ENCODE measurements around the gene GGCX.

GGCX gene

DNA sequence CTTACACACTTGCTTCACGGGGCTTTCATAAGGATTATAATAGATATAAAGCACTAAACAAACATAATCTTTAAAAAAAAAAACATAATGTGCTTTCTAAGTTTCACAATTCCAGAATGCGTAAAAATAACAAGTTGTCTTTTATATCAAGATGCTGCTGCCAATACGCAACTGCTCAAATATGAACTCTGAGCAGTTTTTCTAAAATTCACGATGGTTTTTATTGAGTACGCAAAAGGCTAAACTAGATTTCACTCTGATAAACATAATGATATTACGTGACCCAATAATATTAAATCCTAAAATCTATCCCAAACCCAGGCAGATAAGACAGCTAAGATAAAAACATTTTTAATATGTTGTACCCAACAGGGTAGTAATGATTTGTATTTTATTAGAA is 47.0 kb downstream of the GGCX start:
- DNase-seq (ENCODE audit: low read depth), result no peak
- no peak overlapping the region for H3K4me3 ChIP-seq (ENCODE audit: low read depth, low read length)
- TF ChIP-seq, protein P1, sequence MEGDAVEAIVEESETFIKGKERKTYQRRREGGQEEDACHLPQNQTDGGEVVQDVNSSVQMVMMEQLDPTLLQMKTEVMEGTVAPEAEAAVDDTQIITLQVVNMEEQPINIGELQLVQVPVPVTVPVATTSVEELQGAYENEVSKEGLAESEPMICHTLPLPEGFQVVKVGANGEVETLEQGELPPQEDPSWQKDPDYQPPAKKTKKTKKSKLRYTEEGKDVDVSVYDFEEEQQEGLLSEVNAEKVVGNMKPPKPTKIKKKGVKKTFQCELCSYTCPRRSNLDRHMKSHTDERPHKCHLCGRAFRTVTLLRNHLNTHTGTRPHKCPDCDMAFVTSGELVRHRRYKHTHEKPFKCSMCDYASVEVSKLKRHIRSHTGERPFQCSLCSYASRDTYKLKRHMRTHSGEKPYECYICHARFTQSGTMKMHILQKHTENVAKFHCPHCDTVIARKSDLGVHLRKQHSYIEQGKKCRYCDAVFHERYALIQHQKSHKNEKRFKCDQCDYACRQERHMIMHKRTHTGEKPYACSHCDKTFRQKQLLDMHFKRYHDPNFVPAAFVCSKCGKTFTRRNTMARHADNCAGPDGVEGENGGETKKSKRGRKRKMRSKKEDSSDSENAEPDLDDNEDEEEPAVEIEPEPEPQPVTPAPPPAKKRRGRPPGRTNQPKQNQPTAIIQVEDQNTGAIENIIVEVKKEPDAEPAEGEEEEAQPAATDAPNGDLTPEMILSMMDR (IDR thresholded peaks at IDR 0.05; ENCODE audit: control insufficient read depth, extremely low read depth, insufficient read depth), result no peak

DNA sequence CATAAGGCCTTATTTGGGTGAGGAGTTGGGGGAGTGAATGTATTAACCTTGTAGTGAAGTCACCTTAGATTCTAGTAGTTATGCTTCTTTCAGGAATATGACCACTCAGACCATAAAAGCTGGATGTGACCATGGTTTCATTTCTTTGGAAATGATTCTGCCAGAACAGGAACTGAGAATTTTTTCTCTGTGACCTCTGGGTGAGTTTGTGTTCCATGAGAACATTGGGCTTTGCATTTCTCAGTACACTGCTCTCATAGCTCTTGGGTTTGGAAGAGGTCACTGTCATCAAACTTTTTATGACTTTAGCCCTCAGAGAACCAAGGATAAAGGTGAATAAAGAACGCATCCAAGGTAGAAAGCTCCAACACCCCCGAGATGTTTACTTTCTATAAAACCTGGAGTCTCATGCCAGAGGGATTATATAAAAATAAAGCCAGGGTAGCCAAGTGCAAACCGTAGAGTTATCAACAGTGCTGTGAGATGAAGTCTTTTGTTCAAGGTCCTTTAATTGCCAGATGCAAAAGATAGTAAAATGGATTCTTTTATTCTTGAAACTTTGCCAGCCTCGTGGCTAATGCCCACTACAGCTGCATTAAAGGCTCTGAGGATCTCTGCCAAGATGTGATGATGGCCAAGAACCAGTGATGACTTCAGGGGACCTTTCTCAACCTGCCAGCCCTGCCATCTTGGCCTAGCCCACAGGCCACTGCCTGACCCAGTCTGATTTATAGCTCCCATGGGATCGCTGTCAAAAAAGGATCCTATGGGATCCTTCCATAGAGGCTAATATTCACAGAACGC is 50.1 kb downstream of the GGCX start:
- TF ChIP-seq, protein P1 (IDR thresholded peaks at IDR 0.05; ENCODE audit: control insufficient read depth, extremely low read depth, insufficient read depth), result no peak
- peak; percentile 92 for DNase-seq (ENCODE audit: low read depth)
- no peak overlapping the region for H3K4me3 ChIP-seq (ENCODE audit: low read depth, low read length)

DNA sequence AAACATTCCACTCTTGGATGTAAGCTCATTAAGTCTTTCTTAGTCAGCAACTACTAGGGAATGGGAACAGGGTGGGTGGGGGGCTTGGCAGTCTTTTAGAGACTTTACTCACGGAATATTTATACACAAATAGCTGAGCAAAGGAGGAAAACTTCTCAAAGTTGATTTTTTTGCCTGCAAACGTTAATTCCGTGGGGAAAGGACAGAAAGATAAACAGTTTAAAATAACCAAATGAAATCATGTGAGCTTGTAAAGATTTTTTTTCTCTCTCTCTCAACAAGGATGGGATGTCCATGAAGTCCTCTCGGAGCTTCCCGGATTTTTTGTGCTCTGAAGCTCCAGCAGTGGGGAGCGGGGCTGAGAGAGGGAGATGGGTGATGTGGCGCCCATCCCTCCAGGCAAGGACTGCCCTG is 54.5 kb downstream of the GGCX start:
- DNase-seq (ENCODE audit: low read depth), result no peak
- H3K4me3 ChIP-seq (ENCODE audit: low read depth, low read length), result no peak overlapping the region

DNA sequence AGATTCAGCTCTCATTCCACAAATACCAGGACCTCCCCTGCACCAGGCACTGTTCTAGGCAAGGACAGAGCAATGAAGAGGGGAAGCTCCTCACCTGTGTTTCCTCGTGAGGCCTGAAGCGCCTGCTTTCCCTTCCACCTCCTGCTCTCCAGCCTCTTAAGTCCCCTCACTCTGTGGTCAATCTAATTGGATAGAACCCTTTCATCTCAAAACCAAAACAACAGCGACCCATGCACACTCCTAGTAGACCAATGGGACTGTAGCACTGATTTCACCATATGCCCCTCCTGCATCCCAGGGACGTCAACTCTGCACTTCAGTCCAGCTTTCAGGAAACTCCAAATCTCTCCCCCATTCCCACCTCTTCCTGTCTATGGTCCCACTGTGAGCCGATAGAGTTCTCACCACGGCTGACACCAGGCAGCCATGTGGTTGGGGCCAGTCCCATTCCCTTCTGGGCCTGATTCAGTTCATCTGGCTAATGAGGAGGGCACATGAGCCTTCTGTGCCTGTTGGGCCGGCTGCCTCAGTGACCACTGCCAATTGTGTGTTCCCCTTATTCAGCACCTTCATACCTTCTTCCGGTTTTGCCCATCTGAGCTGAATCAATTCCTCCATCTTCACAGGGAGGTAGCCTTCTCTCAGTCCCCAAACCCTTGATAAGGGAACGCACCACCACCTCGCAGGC is 55.6 kb downstream of the GGCX start:
- no peak for DNase-seq (ENCODE audit: low read depth)
- TF ChIP-seq, protein P1 (IDR thresholded peaks at IDR 0.05; ENCODE audit: control insufficient read depth, extremely low read depth, insufficient read depth), result no peak
- no peak overlapping the region for H3K4me3 ChIP-seq (ENCODE audit: low read depth, low read length)

More for the DNA sequence above, 54.5 kb downstream of the GGCX start:
- TF ChIP-seq, protein P1 (IDR thresholded peaks at IDR 0.05; ENCODE audit: control insufficient read depth, extremely low read depth, insufficient read depth), result no peak

DNA sequence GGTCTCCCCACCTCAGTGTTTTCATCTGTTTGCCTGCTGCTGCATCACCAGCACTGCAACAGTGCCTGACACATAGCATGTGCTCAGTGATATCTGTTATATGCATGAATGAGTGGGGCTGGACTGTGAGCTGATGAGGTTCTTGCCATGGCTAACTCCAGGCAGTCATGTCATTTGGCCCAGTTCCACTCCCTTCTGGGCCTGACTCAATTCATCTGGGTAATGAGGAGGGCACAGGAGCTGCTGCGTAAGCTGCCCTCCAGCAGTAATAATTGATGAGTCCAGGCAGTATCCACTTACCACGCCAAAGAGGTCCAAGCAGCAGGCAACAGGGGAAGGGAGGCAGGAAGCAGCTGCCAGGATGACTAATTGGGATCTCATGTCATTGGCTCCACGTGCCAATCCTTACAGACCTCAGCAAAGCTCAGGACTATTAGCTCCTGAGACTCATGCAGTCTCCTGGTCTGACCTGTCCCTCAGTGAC is 56.5 kb downstream of the GGCX start:
- no peak for DNase-seq (ENCODE audit: low read depth)
- H3K4me3 ChIP-seq (ENCODE audit: low read depth, low read length), result no peak overlapping the region
- TF ChIP-seq, protein P1 (IDR thresholded peaks at IDR 0.05; ENCODE audit: control insufficient read depth, extremely low read depth, insufficient read depth), result no peak

DNA sequence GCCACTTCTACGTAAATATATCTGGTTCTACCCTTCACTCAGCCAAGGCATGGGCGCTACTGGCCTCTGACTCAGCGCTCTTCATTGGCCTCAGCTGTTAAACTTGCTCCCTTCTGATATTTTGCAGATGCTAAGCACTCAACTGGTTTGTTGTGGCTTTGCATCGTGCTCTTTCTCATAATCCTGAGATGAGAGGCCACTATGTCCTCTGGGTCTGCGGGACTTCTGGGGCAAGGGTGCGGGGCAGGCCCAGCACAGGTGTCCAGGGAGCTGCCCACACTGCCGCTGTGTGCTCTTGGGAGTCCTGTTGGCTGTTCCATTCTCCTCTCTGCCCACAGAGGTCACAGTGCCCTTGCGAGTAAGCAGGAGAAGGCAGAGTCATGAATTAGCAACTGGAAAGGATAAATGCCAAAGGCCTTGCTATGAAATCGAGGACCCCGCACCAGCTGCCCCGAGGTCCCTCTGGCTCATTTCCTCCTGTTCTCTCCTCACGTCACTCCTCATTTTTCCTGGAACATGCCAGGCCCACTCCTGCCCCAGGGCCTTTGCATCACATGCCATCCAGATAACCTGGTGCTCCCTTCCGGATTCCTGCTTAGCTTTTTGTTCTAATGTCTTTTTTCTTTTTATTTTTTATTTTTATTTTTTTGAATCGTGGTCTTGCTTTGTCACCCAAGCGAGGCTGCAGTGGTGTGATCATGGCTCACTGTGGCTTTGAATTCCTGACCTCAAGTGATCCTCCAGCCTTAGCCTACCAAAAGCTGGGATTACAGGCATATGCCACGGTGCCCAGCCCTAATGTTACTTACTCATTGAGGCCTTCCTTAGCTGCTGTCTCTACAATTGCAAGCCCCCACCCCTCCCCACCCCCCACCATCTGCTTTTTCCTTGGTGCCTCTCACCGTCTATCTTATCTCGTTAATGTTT is 57.2 kb downstream of the GGCX start:
- TF ChIP-seq, protein P1 (IDR thresholded peaks at IDR 0.05; ENCODE audit: control insufficient read depth, extremely low read depth, insufficient read depth), result no peak
- DNase-seq (ENCODE audit: low read depth), result no peak

More for the DNA sequence above, 57.2 kb downstream of the GGCX start:
- no peak overlapping the region for H3K4me3 ChIP-seq (ENCODE audit: low read depth, low read length)

Data from LNCaP clone FGC (cell line).